Epithelial cell of proximal tubule (primary cell): ENCODE data around the gene MRPL40. TPM values are rescaled to one million over a fixed set of nuclear protein-coding genes. Genes with fewer than 3 reads are reported as not detected.

Source experiments
- DNase-seq: peaks from one replicate; pipeline ENCODE4 v3.0.0-alpha.2; 2011; ENCODE audit warnings: low read depth
- H3K4me3 ChIP-seq: 2 replicates; pipeline ENCODE4 v1.5.1; 2011; ENCODE audit warnings: low read depth, mild to moderate bottlenecking, low read length
- total RNA-seq: library from RNA; depleted of rRNA; stranded (reverse); fragments of >200 nt; gene quantifications from 2 replicates; pipeline ENCODE4 v1.2.3, GENCODE V29; 2015
- TF ChIP-seq, protein P1 (sequence below): conservative IDR thresholded peaks from 2 replicates; pipeline ENCODE4 v1.5.1; 2012; ENCODE audit warnings: low read depth, mild to moderate bottlenecking, low read length

The MRPL40 gene
- total RNA-seq, 1 donor from 2014 or later = 24.3 TPM

- TF ChIP-seq, protein P1, sequence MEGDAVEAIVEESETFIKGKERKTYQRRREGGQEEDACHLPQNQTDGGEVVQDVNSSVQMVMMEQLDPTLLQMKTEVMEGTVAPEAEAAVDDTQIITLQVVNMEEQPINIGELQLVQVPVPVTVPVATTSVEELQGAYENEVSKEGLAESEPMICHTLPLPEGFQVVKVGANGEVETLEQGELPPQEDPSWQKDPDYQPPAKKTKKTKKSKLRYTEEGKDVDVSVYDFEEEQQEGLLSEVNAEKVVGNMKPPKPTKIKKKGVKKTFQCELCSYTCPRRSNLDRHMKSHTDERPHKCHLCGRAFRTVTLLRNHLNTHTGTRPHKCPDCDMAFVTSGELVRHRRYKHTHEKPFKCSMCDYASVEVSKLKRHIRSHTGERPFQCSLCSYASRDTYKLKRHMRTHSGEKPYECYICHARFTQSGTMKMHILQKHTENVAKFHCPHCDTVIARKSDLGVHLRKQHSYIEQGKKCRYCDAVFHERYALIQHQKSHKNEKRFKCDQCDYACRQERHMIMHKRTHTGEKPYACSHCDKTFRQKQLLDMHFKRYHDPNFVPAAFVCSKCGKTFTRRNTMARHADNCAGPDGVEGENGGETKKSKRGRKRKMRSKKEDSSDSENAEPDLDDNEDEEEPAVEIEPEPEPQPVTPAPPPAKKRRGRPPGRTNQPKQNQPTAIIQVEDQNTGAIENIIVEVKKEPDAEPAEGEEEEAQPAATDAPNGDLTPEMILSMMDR = no peak
- H3K4me3 ChIP-seq = no peak overlapping the region
- DNase-seq = no peak
Observed at GRCh38 chr22:19405652-19406051, 26.7 kb upstream of the MRPL40 start.

DNA sequence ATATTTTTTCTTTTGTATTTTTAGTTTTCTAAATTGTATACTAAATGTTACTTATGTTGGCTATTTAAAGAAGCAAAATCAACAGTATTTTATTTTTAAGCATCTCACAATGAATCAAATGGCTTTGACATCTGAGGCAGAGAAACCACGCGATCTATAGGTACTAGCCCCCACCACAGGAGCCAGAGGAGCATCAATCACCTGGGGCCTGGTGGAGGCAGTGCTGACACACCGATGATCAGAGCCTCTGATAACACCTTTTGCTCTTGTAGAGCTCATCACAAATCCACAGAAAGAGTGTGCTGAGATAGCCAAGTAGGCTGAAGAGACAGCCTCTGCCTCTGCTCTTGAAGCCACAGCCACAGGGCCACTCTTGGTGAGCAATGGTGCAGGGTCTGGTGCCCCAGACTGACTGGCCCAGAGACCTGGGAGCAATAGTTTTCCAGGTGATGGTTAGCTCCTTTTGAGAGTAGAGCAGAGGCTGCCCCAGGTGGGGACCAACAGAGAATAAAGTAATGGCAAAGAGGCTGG lies 26.0 kb upstream of the MRPL40 start:
- no peak overlapping the region for H3K4me3 ChIP-seq
- TF ChIP-seq, protein P1 = no peak
- DNase-seq = no peak

DNA sequence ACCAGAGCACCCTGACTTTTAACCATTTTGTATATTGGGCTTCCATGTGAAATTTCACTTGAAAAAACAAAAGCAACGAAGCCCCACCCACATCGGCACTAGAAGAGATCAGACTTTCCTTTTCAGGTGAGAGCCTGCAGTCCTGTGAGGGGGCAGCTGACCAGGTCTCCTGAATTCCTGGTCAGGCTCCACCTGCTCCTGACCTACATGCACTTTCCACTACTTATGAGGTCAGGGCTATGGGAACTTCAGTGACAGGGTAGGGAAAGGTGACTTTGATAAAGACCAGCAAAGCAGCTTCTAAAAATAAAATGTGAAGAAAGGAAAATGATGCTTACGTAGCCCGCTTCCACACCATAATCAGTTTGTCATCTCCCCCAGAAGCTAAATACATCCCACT lies 25.5 kb upstream of the MRPL40 start:
- TF ChIP-seq, protein P1 = no peak
- no peak for DNase-seq
- H3K4me3 ChIP-seq = no peak overlapping the region

DNA sequence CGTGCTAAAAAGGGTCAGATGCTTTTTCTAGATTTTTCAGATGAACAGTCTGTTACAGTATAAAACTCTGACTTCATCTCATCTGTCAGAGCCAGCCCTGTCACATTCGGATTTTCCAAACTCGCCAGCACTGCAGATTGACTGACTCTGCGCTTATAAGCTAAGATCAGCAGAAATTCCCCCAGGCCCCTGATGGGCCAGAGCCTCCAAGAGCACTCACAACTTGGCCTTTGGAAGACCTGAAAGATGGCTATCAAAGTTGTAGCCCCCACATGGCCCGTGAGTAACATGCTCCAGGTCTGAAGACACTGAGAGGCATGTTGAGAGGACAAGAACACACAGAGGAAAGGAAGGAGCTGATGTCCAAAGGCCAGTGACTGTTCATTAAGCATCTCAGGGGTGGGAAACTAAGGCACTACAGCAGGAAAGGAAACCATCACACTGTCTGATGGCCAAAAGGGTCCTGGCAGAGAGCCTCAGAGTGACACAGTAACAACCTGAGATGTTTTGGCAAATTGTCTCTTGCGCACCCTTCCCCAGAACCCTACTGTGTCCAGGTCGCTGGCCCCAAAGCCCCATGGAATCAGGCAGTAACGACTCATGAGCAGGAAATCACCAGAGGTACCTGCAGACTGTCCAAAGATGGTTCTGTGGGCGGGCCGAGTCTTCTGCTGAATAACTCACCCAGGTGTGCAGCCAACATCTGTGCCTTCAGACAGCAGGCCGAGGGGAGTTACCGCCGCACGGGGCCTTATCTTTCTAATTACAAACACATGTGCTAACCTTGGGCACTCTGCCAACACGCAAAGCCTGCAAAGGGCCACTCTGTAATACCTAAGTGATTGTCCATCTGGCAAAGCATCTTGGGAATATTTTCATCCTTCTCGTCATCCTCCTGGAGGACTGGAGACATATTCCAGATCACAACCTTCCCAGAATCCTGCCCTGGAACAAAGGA lies 24.4 kb upstream of the MRPL40 start:
- no peak overlapping the region for H3K4me3 ChIP-seq
- DNase-seq = no peak
- TF ChIP-seq, protein P1 = no peak

GRCh38 chr22:19410941-19411689 lies 21.2 kb upstream of the MRPL40 start:
- DNase-seq = no peak
- TF ChIP-seq, protein P1 = no peak
- no peak overlapping the region for H3K4me3 ChIP-seq

- TF ChIP-seq, protein P1 = no peak
- no peak overlapping the region for H3K4me3 ChIP-seq
- no peak for DNase-seq
Observed at GRCh38 chr22:19411690-19412045, 20.7 kb upstream of the MRPL40 start.
